Pulmonary artery endothelial cell (primary cell): ENCODE data around the gene PDGFRB. TPM values are rescaled to one million over a fixed set of nuclear protein-coding genes. Genes with fewer than 3 reads are reported as not detected.

Source experiments
- DNase-seq: peaks from one replicate; pipeline ENCODE4 v3.0.0-alpha.2; 2011; ENCODE audit warnings: low read depth, low spot score
- total RNA-seq: library from RNA; depleted of rRNA; stranded (reverse); fragments of >200 nt; gene quantifications from 2 replicates; pipeline ENCODE4 v1.2.3, GENCODE V29; 2014

Gene PDGFRB
- total RNA-seq, 1 donor from 2014 or later = 0.07 TPM

DNA sequence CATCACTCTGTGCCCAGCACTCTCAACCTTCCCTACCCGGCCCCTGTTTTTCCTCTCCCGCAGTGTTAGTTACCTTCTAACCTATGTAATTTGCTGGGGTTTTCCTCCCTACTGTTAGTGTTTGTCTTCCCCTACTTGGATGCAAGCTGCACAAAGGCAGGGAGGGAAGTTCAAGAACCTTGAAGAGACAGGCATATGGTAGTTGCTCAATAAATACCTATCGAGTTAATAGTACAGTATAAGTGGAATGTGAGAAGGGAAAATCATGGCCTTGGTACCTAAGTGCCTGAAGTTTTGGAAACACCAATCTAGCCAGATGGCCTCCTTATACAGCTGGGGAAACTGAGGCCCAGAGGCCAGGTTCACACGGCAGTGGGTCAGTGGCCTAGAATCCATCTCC lies 24.2 kb downstream of the PDGFRB start:
- no peak for DNase-seq

- DNase-seq = no peak
Observed at GRCh38 chr5:150130493-150130922, 25.1 kb downstream of the PDGFRB start.

- peak; percentile 17 for DNase-seq
Observed at GRCh38 chr5:150129813-150130492, 25.7 kb downstream of the PDGFRB start.

GRCh38 chr5:150129454-150129812 lies 26.2 kb downstream of the PDGFRB start:
- no peak for DNase-seq

DNA sequence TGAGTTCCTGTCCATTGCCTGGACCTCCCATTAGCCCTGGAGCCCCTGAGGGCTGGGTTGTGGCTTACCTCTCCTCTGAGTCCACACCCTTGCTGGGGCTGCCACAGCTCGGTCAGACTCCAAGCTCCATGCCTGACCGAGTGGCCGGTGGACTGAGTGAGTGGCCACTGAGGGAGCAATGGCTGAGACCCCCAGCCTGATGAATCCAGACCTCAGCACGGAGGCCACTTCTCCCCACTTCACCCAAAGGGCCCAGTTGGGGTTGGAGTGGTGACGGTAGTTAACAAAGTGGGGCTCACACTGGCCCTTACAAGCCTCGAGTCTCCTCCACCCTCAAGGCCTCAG lies 28.8 kb downstream of the PDGFRB start:
- no peak for DNase-seq

DNA sequence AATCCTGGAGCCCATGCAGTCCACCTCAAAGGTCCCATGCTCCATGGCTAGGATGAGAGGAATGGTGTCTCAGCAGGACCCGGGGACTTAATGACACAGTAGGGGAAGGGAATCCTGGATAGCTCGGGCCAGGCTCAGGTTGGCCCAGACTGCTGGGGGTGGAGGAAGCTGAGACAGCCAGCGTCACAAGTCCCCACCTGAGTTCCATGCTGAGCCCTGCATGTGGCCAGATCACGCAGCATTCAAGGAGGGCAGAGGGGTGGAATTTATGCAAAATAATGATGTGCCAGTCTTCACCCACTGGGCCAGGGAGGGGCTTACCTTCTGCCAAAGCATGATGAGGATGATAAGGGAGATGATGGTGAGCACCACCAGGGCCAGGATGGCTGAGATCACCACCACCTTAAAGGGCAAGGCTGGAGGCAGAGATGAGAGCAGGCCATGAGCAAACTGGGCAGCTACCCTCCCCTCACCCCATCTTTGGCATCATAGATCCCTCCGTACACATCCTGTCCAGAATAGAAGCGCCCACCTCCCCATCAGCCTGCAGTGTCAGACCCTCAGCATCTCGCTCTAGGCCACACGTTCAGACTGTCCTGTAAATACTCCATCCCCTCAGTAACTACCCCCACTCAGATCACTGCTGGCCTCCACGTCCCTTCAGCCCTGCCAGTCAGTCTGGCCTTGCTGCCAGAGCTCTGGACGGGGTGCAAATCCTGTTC lies 29.3 kb downstream of the PDGFRB start:
- no peak for DNase-seq

- no peak for DNase-seq
Observed at GRCh38 chr5:150125334-150125733, 30.3 kb downstream of the PDGFRB start.

DNA sequence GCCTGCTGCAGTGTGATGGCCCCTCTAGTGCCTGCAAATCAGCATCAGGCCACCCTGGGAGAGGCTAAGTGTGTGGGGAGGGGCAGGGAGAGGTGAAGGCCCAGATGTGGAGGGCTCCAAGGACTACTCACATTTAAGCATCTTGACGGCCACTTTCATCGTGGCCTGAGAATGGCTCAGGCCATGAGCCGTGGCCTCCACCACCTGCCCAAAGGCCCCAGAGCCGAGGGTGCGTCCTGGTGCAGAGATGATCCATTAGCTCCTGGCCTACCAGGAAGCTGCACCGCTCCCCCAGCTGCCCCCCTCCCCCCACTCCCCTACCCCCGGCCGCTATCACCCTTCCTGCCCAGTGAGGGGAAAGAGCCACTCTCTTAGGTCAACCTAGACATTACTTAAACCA lies 31.0 kb downstream of the PDGFRB start:
- DNase-seq = no peak

- no peak for DNase-seq
Observed at GRCh38 chr5:150124111-150124557, 31.5 kb downstream of the PDGFRB start.

GRCh38 chr5:150123542-150123941 lies 32.1 kb downstream of the PDGFRB start:
- no peak for DNase-seq

- DNase-seq = no peak
Observed at GRCh38 chr5:150122536-150123481, 32.8 kb downstream of the PDGFRB start.

GRCh38 chr5:150122158-150122510 lies 33.5 kb downstream of the PDGFRB start:
- no peak for DNase-seq

- no peak for DNase-seq
Observed at GRCh38 chr5:150121448-150122157, 34.0 kb downstream of the PDGFRB start.

GRCh38 chr5:150120617-150121447 lies 34.8 kb downstream of the PDGFRB start:
- DNase-seq = no peak

- DNase-seq = no peak
Observed at GRCh38 chr5:150120062-150120441, 35.6 kb downstream of the PDGFRB start.

DNA sequence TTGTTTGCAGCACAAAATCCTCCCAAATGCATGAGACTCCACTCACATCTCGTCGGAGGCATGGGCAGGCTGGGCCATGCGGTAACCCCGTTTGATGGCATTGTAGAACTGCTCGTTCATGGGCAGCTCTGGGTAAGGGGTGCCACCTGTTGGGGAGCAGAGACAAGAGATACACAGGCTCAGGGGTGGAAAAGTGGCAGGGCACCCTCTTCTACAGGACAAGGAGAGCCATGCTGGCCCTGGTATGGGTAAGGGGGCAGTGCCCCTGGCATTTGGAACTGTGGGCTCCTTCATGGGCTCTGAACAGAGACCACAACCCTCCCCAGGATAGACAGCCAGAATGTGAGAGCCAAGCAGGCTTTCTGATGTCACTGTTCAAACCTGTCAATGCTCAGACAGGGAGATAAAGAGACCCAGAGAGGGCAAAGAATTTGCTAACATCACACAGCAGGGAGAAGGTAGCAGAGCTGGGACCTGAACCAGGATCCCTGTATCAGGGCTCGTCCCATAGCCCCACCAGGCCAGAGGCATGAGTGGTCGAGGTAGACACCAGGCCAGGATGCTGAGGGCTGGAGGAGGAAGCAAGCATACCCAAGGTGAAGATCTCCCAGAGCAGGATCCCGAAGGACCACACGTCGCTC lies 36.1 kb downstream of the PDGFRB start:
- no peak for DNase-seq

DNA sequence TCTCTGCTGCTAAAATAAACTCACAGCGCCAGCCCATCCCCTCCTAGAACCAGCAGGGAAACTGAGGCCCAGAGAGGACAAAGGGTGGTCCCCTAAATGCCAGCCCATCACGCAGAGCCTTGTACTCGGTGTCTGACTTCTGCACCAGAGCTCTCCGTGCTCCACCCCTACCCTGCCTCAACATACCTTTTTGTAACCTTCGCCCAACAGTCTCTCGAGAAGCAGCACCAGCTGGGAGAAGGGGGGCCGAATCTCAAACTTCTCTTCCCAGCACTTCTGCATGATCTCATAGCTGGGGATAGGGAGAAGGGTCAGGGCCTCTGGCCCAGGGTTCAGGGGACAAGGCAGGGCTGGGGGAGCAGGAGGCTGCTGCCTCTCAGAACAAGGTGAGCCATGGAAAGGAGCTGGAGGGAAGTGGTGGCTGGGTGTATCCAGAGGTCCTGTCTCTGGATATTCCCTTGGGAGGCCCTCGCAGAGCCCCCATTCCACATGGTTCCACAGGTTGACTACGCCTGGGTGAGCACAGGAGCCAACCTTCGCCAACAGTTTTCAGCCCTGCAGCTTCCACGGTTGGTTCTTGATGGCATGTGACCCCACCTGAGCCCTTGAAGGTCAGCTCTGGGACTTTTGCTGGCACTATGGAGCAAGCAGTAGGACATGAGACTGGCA lies 37.0 kb downstream of the PDGFRB start:
- no peak for DNase-seq

DNA sequence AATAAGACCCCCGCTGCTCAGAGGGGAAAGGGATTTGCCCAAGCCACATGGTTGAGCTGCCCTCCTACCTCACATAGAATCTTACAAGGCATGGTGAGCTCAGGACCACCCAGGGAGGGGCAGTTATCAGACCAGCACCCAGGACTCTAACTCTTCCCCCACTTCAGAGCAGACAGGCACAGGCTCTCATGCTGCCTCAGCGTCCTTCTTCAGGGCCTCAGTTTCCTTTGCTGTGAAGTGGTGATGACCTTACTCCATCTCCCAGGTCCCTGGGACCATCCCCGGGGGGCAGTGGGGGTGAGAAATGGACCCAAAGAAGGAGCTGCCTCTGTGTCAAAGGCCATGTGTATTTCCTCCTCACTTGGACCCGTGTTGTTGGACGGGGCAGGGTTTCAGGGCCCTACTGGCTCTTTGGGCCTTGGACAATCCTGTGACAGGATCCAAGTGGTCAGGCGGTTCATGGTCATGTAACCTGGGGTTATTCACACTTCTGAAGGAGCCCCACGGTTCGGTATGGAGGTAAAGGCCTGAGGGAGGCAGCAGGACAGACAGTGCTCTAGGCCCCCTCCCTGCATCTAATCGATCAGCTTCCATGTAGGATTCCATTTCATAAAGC lies 37.6 kb downstream of the PDGFRB start:
- DNase-seq = no peak
